ENCODE data around the gene AKAP7.

DNA sequence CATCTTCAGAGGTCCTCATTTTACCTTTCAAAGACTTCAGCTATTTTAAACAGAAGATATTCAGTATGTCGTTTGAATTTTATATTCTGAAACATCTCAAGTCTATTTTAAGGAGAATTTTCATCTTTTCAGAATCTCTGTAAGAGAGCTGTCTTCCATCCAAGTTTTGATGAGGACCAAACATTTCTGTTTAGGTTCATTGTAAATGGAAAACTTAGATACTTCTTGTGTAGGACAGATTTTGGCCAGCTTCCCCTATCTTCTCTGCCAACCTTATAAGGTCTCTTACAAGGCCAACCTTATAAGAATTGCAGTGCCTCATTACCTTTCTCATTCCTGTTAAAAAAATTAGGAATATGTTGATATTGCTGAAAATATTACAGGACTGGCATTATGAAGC, 88.1 kb downstream of the AKAP7 start:
- TF ChIP-seq, protein P1, sequence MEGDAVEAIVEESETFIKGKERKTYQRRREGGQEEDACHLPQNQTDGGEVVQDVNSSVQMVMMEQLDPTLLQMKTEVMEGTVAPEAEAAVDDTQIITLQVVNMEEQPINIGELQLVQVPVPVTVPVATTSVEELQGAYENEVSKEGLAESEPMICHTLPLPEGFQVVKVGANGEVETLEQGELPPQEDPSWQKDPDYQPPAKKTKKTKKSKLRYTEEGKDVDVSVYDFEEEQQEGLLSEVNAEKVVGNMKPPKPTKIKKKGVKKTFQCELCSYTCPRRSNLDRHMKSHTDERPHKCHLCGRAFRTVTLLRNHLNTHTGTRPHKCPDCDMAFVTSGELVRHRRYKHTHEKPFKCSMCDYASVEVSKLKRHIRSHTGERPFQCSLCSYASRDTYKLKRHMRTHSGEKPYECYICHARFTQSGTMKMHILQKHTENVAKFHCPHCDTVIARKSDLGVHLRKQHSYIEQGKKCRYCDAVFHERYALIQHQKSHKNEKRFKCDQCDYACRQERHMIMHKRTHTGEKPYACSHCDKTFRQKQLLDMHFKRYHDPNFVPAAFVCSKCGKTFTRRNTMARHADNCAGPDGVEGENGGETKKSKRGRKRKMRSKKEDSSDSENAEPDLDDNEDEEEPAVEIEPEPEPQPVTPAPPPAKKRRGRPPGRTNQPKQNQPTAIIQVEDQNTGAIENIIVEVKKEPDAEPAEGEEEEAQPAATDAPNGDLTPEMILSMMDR (IDR thresholded peaks at IDR 0.05) = no peak
- no peak for TF ChIP-seq GATA3 (IDR thresholded peaks at IDR 0.05; ENCODE audit: borderline replicate concordance)
- no peak for TF ChIP-seq HOXA7 (CRISPR knock-in tag; IDR thresholded peaks at IDR 0.05)
- TF ChIP-seq JUN (IDR thresholded peaks at IDR 0.05) = no peak
- no peak for TF ChIP-seq EHMT2 (IDR thresholded peaks at IDR 0.05; ENCODE audit: low read depth)
- TF ChIP-seq NPAS2 (CRISPR knock-in tag; IDR thresholded peaks at IDR 0.05; ENCODE audit: borderline replicate concordance) = no peak
- no peak for TF ChIP-seq POLR2A (IDR thresholded peaks at IDR 0.05; ENCODE audit: low read length)
- TF ChIP-seq, protein P2, sequence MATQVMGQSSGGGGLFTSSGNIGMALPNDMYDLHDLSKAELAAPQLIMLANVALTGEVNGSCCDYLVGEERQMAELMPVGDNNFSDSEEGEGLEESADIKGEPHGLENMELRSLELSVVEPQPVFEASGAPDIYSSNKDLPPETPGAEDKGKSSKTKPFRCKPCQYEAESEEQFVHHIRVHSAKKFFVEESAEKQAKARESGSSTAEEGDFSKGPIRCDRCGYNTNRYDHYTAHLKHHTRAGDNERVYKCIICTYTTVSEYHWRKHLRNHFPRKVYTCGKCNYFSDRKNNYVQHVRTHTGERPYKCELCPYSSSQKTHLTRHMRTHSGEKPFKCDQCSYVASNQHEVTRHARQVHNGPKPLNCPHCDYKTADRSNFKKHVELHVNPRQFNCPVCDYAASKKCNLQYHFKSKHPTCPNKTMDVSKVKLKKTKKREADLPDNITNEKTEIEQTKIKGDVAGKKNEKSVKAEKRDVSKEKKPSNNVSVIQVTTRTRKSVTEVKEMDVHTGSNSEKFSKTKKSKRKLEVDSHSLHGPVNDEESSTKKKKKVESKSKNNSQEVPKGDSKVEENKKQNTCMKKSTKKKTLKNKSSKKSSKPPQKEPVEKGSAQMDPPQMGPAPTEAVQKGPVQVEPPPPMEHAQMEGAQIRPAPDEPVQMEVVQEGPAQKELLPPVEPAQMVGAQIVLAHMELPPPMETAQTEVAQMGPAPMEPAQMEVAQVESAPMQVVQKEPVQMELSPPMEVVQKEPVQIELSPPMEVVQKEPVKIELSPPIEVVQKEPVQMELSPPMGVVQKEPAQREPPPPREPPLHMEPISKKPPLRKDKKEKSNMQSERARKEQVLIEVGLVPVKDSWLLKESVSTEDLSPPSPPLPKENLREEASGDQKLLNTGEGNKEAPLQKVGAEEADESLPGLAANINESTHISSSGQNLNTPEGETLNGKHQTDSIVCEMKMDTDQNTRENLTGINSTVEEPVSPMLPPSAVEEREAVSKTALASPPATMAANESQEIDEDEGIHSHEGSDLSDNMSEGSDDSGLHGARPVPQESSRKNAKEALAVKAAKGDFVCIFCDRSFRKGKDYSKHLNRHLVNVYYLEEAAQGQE (IDR thresholded peaks at IDR 0.05) = no peak
- TF ChIP-seq, protein P3, sequence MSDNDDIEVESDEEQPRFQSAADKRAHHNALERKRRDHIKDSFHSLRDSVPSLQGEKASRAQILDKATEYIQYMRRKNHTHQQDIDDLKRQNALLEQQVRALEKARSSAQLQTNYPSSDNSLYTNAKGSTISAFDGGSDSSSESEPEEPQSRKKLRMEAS (IDR thresholded peaks at IDR 0.05) = no peak
- TF ChIP-seq, protein P4, sequence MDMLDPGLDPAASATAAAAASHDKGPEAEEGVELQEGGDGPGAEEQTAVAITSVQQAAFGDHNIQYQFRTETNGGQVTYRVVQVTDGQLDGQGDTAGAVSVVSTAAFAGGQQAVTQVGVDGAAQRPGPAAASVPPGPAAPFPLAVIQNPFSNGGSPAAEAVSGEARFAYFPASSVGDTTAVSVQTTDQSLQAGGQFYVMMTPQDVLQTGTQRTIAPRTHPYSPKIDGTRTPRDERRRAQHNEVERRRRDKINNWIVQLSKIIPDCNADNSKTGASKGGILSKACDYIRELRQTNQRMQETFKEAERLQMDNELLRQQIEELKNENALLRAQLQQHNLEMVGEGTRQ (IDR thresholded peaks at IDR 0.05) = no peak
- no peak for TF ChIP-seq JUNB (IDR thresholded peaks at IDR 0.05)
- no peak for TF ChIP-seq CHD2 (IDR thresholded peaks at IDR 0.05; ENCODE audit: low read length, partially characterized antibody)
